Stimulated activated CD4-positive, alpha-beta T cell treated with anti-CD3 and anti-CD28 coated beads, TNF-alpha, amount 100 ng/mL, for 24 hours (primary cell): Measurements from ENCODE around the gene TSR1.

Source experiments
- DNase-seq, 3 experiments: peaks; one replicate each; pipeline ENCODE4 v3.0.0-alpha.2; 2020; ENCODE audit warnings: low read depth in 3 of 3

TSR1 gene

DNA sequence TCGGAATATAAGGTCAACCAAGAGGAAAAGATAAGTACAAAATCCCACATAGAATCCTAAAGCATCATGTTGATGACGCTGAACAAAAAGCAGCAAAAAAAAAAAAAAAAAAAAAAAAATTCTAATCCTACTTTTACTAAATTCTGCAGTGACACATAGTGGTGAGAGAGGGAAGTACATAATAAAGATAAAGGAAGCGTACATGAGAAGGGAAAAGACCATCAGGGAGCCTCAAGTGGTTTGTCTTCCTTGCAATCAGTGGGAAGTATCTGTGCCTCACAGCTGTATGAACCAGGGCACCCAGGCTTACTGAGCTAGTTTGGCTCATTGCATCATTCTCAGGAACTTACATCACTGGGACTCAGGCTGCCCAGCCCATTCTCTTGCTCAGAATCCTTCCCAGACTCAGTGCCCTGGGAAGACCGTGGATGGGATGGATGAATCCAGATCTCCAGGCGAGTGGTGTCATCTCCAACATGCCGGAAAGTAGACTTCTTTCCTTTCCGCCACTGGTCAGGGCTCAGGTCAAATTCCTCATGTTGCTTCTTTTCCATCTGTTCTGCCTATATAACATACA lies 53.9 kb downstream of the TSR1 start:
- no peak for DNase-seq

DNA sequence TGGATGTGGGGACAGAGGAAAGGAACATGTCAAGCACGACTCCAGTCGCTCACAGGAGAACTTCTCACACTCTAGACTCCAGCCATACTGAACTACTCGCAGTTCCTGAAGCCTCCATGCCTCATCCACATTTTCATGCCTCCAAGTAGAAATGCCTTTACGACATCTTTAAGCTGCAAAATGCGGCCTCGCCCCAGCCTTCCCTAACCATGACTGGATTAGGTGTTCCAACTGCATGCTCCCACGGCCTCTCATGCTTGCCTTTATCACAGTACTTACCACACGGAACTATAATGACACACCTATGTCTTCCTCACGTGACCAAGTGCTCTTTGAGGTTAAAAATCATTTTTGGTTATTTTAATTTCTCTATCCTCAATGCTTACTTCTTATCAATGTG lies 56.5 kb downstream of the TSR1 start:
- no peak for DNase-seq

DNA sequence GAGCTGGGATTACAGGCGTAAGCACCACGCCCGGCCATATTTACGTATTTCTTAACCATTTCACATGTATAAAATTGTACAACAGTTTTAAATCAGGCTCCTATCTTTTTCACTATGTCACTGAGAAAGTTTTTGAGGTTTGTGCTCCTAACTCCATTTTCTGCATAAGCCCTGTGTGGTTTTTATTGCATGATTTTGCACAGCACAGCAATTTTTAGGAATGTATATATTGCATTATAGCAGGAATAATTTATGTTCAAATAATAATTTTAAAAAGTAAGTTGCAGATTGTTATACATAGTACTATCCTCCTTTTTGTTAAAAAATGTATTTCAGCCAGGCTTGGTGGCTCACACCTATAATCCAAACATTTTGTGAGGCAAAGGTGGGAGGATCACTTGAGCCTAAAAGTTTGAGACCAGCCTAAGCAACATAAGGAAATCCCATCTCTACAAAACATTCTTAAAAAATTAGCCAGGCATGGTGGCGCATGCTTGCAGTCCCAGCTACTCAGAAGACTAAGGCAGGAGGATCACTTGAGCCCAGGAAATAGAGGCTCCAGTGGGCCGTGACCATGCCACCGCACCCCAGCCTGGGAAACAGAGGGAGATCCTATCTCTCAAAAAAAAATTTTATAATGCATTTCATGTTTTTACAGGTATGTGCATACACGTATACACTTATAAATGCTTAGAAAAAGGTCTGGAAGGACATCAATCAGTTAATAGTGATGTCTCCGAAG lies 58.7 kb downstream of the TSR1 start:
- DNase-seq = no peak

DNA sequence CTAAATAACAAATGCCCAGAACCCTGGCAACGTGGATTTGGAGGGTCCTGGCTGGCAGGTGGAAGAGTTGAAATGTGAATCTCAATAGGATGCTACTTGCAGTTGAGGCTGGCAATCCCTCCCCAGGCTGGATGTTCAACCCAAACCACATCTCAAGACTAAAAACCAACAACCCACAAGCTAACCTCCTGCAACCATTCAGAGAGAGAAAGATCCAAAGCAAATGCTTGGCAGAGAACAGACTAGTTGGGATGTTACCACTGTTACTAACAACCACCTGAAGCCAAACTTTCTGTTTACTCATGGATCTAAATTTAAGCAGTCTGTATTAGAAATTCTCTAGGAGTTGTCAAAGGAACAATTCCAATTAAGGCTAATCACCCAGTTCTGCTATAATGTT lies 60.5 kb downstream of the TSR1 start:
- no peak for DNase-seq

DNA sequence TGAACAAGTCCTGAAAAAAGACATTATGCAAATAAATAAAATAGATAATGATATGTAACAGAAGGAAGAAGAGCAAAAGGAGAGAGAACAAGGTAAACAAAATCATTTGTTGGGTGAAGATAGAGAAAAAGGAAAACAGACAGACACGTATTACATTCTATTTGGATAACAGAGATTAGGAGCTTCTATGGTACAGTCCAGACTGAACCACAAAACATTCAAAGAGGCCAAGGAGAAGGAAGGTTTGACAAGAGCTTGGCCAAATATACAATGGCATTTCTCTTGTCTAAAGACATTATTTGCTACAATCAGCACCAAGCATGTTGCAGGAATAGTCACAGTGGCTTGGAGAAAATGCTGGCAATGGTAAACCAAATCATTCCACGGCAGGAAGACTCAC lies 61.8 kb downstream of the TSR1 start:
- DNase-seq = no peak
